ENCODE results near the gene C1orf35. TPM values are rescaled to one million over a fixed set of nuclear protein-coding genes. Genes with fewer than 3 reads are reported as not detected.

The C1orf35 gene
- polyA plus RNA-seq, 3 donors, result 6.9 to 34.2 (median 10.6) TPM

DNA sequence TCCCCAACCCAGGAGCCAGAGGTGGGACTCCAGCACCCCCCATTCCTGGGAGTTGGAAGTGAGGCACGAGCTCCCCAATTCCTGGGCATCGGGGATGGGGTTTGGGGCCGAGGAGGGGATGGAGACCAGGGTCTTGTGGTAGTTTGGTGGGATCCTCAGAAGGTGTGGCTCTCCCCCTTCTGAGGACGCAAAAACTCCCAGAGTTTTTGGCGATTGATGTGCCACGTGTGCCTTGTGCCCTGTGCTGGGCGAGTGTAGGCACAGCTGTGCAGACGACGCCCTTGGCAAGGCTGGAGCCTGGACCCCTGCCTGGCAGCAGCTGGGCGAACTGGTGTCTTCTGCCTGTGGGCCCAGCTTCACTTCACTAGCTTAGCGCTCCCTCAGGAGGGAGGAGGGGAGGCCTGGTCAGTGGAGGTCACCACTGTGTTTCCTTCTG is 39.6 kb upstream of the C1orf35 start:
- Histone ChIP-seq H3K79me2 (ENCODE audit: insufficient read depth, low read length) (peaks cover 64% of the 10 kb centered on the region), H3K4me3 (replicated peaks in 1 of 3; ENCODE audit: low read depth in 2 of 3, low read length in 3 of 3) (no peak overlapping the region), H3K36me3 (replicated peaks in 1 of 2; ENCODE audit: control insufficient read depth in 1 of 2, insufficient read depth in 2 of 2, low read length in 2 of 2) (peaks cover 22 to 27% of the 10 kb centered on the region in 2 donors), H3K4me1 (ENCODE audit: control insufficient read depth in 1 of 2, insufficient read depth in 2 of 2, low read length in 2 of 2) (peaks cover 27 to 38% of the 10 kb centered on the region in 2 donors), H4K20me1 (ENCODE audit: insufficient read depth, low read length) (peaks cover 74% of the 10 kb centered on the region), H3K9ac (ENCODE audit: insufficient read depth, low read length, poor library complexity, severe bottlenecking) (no peak overlapping the region), H2AFZ (ENCODE audit: insufficient read depth, low read depth, low read length, poor library complexity, severe bottlenecking) (no peak overlapping the region), H3K27me3 (ENCODE audit: control insufficient read depth in 2 of 2, insufficient read depth in 2 of 2, low read length in 2 of 2) (no peaks in the 10 kb centered on the region), H3K4me2 (replicated peaks; ENCODE audit: extremely low read depth, low read length, poor library complexity, severe bottlenecking) (no peak overlapping the region), H3K27ac (ENCODE audit: low read depth in 1 of 2, low read length in 2 of 2) (no peak overlapping the region), H3K9me3 (replicated peaks in 1 of 2; ENCODE audit: control insufficient read depth in 1 of 2, insufficient read depth in 1 of 2, low read length in 2 of 2) (no peaks in the 10 kb centered on the region)
- DNase-seq, result no peak
- peaks cover 0 to 5% (median 0%) of the 10 kb centered on the region in 3 donors for H3K27me3 Mint-ChIP-seq (ENCODE audit: low read depth in 3 of 3)
- H3K27ac Mint-ChIP-seq, result peak overlapping the region in 6 of 7 donors; percentile 22 to 79 (median 55)
- H3K4me3 Mint-ChIP-seq, result no peak overlapping the region
- peaks cover 17 to 43% of the 10 kb centered on the region in 2 donors for H3K36me3 Mint-ChIP-seq
- TF ChIP-seq, protein P1, sequence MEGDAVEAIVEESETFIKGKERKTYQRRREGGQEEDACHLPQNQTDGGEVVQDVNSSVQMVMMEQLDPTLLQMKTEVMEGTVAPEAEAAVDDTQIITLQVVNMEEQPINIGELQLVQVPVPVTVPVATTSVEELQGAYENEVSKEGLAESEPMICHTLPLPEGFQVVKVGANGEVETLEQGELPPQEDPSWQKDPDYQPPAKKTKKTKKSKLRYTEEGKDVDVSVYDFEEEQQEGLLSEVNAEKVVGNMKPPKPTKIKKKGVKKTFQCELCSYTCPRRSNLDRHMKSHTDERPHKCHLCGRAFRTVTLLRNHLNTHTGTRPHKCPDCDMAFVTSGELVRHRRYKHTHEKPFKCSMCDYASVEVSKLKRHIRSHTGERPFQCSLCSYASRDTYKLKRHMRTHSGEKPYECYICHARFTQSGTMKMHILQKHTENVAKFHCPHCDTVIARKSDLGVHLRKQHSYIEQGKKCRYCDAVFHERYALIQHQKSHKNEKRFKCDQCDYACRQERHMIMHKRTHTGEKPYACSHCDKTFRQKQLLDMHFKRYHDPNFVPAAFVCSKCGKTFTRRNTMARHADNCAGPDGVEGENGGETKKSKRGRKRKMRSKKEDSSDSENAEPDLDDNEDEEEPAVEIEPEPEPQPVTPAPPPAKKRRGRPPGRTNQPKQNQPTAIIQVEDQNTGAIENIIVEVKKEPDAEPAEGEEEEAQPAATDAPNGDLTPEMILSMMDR (IDR thresholded peaks at IDR 0.05), result no peak
- no peaks in the 10 kb centered on the region for H3K9me3 Mint-ChIP-seq
- peaks cover 41% of the 10 kb centered on the region for H3K4me1 Mint-ChIP-seq
- intact Hi-C loops (cut with micrococcal nuclease), result loop anchor here in 1 of 2 donors (5.0 kb wide), 1 partner anchor 35 kb away; the partner anchor contains the start of gene MRPL55
- WGBS (ENCODE audit: insufficient coverage), result 95% methylated on average over 10 of the region's 11 CpGs

DNA sequence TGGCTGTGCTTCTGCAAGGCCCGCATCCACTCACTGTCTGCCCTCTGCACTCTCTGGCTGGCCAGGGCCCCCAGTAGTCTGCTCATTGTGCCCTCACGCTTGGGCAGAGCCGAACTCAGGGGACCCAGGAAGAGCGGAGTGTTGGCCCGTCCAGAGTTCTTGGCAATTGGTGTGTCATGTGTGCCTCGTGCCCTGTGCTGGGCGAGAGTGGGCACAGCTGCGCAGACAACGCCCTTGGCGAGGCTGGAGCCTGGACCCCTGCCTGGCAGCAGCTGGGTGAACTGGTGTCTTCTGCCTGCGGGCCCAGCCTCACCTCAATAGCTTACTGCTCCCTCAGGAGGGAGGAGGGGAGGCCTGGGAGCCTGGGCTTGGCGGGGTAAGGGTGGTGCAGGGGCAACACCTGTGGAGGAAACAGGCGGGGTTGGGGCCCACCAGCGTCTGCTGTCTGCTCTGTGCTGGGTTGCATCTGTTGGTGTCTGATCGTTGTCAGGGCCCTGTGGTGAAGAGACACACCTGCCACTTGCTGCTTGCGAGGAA is 39.1 kb upstream of the C1orf35 start:
- Histone ChIP-seq H3K4me1 (ENCODE audit: control insufficient read depth in 1 of 2, insufficient read depth in 2 of 2, low read length in 2 of 2) (peaks cover 27 to 38% of the 10 kb centered on the region in 2 donors), H3K9ac (ENCODE audit: insufficient read depth, low read length, poor library complexity, severe bottlenecking) (no peak overlapping the region), H2AFZ (ENCODE audit: insufficient read depth, low read depth, low read length, poor library complexity, severe bottlenecking) (no peak overlapping the region), H3K27ac (ENCODE audit: low read depth in 1 of 2, low read length in 2 of 2) (no peak overlapping the region), H3K4me3 (replicated peaks in 1 of 3; ENCODE audit: low read depth in 2 of 3, low read length in 3 of 3) (peak overlapping the region in 1 of 3 experiments; percentile 97), H3K36me3 (replicated peaks in 1 of 2; ENCODE audit: control insufficient read depth in 1 of 2, insufficient read depth in 2 of 2, low read length in 2 of 2) (peaks cover 18 to 22% of the 10 kb centered on the region in 2 donors), H4K20me1 (ENCODE audit: insufficient read depth, low read length) (peaks cover 69% of the 10 kb centered on the region), H3K4me2 (replicated peaks; ENCODE audit: extremely low read depth, low read length, poor library complexity, severe bottlenecking) (peak overlapping the region; percentile 97), H3K79me2 (ENCODE audit: insufficient read depth, low read length) (peaks cover 64% of the 10 kb centered on the region), H3K27me3 (ENCODE audit: control insufficient read depth in 2 of 2, insufficient read depth in 2 of 2, low read length in 2 of 2) (no peaks in the 10 kb centered on the region), H3K9me3 (replicated peaks in 1 of 2; ENCODE audit: control insufficient read depth in 1 of 2, insufficient read depth in 1 of 2, low read length in 2 of 2) (no peaks in the 10 kb centered on the region)
- peaks cover 0 to 6% (median 1%) of the 10 kb centered on the region in 3 donors for H3K27me3 Mint-ChIP-seq (ENCODE audit: low read depth in 3 of 3)
- H3K9me3 Mint-ChIP-seq, result no peaks in the 10 kb centered on the region
- intact Hi-C loops (cut with micrococcal nuclease), result loop anchor here in 1 of 2 donors (5.0 kb wide), 1 partner anchor 35 kb away; the partner anchor contains the start of gene MRPL55
- H3K4me3 Mint-ChIP-seq, result no peak overlapping the region
- peak overlapping the region in 4 of 7 donors; percentile 57 to 99 (median 78) for H3K27ac Mint-ChIP-seq
- H3K4me1 Mint-ChIP-seq, result peaks cover 41% of the 10 kb centered on the region
- WGBS (ENCODE audit: insufficient coverage), result 86% methylated on average over 8 of the region's 16 CpGs
- TF ChIP-seq, protein P1 (IDR thresholded peaks at IDR 0.05), result no peak
- peaks cover 13 to 39% of the 10 kb centered on the region in 2 donors for H3K36me3 Mint-ChIP-seq
- no peak for DNase-seq

Data from CD14-positive monocyte (primary cell).